Mammary epithelial cell (primary cell): ENCODE results near the gene RCCD1.

ENCODE experiments used
- CTCF ChIP-seq, 2 donors: IDR thresholded peaks in 1 of 2; conservative IDR thresholded peaks in 1 of 2; 2 replicates each; pipeline ENCODE4 v1.5.1; 2011 to 2012; ENCODE audit warnings: inconsistent platforms in 2 of 2, low read length in 2 of 2, mild to moderate bottlenecking in 2 of 2, control low read depth in 1 of 2, low read depth in 1 of 2; ENCODE audit not compliant: insufficient read depth in 1 of 2; ENCODE audit errors: extremely low read depth in 1 of 2
- EZH2 ChIP-seq: IDR thresholded peaks from 2 replicates; pipeline ENCODE4 v1.6.1; 2012; ENCODE audit warnings: low read length, inconsistent platforms, borderline replicate concordance

DNA sequence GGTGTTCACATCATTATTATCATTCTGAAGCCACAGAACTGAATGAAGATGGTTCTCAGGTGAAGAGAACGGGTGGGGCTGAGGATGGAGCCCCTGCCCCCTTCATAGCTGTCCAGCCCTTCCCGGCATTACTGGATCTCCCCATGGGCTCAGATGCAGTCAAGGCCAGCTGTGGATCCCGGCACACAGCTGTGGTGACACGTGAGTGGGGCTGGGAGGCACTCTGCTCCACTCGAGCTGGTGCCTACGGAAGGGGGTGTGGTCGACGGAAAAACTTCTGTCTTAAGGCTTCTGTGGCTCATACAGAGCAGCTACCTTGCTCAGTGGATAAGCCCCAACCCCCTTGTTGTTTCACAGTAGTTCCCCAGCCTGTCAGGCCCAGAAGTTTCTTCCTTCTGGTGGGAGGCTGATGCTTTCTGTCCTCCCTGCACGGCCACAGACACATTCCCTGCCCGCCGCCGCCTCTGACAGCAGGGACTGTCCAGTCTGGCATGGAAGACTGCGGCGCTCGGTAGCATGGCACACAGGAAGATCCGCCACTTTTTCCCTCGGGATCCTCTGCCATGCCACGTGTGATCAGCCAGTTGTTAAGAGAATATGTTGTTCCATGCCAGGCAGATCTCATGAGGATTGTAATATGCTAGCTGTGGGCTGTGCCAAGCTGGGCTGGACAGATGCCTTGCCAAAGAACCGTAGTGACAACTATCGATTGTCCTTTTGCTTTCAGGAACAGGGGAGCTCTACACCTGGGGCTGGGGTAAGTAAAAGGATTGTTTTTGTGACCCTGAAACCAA, 5.8 kb downstream of the RCCD1 start:
- TF ChIP-seq CTCF (conservative IDR thresholded peaks at IDR 0.05 in 1 of 2, IDR thresholded peaks at IDR 0.05 in 1 of 2; ENCODE audit: extremely low read depth in 1 of 2, insufficient read depth in 1 of 2, low read depth in 1 of 2, low read length in 2 of 2) (no peak), EZH2 (no peak)
